ENCODE results near the gene AJM1. TPM values are rescaled to one million over a fixed set of nuclear protein-coding genes. Genes with fewer than 3 reads are reported as not detected.

AJM1 gene
- total RNA-seq, 1 donor from 2014 or later, result not detected

DNA sequence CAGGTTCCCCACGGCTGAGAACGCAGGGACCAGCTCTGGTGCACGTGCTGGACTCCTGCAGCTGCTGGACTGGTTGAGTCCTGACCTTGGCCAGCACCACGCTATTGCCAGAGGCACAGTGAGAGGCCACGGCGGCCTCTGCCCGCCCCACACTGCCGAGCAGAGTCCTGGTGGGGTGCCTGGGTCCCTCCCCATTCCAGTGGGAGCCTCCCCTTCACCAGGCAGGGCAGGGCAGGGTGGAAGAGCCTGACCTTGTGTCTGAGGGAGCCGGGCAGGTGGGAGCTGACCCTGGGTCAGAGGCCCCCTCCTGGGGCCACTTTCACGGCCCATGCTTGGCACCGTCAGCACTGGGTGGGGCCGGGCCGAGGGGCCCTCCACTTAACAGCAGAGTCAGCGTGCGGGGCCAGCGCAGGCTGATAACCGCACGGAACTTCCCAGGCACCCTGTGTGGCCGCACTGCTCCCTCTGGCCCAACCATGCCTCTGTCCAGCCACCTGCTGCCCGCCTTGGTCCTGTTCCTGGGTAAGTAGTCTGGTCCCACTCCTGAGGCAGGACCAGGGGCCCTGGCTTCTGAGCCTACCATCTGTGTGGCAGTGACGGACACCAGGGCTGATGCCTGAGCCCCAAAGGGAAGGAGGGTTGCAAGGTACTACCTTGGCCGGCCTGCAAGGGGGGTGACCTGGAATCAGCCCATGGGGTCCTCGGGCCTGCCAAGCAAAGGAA is 9.8 kb downstream of the AJM1 start, which contains the start of gene MAMDC4:
Gene MAMDC4 (plus strand): TSS at position 406 of the 723 bp plus-strand sequence. CDS start 71 bp downstream, at position 477.
- H3K36me3 ChIP-seq, result no peaks in the 10 kb centered on the region

DNA sequence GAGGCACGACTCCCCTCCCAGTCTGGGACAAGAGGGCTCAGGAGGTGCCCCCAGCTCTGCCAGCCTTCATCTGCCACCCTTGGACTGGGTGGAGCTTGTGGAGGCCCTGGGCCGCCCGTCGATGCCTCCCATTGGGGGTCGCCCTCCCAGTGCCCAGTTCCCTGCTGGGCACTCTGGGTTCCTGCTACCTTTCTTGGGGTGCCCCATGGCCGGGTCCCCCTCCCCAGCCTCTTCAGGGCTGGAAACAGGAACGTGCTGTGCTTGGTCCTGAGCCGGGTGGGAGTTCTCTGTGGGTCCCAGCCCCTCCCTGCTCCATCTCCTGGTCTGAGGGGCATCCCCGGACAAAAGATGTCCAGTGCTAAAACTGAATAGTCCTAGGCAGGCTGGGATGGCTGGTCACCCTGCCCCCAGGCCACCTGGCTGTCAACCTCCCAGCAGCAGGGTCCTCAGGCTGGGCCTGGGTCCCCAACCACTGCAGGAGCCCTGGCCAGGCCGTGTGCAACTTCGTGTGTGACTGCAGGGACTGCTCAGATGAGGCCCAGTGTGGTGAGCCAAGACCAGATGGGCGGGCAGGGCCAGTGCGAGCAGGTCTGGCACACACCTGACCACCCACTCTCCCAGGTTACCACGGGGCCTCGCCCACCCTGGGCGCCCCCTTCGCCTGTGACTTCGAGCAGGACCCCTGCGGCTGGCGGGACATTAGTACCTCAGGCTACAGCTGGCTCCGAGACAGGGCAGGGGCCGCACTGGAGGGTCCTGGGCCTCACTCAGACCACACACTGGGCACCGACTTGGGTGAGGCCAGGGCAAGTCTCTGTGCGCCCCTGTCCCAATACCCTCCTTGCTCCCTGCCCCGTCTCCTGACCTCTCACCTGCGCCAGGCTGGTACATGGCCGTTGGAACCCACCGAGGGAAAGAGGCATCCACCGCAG is 10.7 kb downstream of the AJM1 start:
- Mint-ChIP-seq H3K36me3 (no peaks in the 10 kb centered on the region), H3K9me3 (no peaks in the 10 kb centered on the region), H3K4me1 (no peaks in the 10 kb centered on the region), H3K27ac (no peak overlapping the region), H3K27me3 (ENCODE audit: insufficient read depth, low read depth) (peaks cover 7% of the 10 kb centered on the region), H3K4me3 (no peak overlapping the region)
- H3K27ac ChIP-seq, result no peak overlapping the region
- H4K20me1 ChIP-seq (ENCODE audit: low read depth), result peaks cover 22% of the 10 kb centered on the region
- TF ChIP-seq, protein P1, sequence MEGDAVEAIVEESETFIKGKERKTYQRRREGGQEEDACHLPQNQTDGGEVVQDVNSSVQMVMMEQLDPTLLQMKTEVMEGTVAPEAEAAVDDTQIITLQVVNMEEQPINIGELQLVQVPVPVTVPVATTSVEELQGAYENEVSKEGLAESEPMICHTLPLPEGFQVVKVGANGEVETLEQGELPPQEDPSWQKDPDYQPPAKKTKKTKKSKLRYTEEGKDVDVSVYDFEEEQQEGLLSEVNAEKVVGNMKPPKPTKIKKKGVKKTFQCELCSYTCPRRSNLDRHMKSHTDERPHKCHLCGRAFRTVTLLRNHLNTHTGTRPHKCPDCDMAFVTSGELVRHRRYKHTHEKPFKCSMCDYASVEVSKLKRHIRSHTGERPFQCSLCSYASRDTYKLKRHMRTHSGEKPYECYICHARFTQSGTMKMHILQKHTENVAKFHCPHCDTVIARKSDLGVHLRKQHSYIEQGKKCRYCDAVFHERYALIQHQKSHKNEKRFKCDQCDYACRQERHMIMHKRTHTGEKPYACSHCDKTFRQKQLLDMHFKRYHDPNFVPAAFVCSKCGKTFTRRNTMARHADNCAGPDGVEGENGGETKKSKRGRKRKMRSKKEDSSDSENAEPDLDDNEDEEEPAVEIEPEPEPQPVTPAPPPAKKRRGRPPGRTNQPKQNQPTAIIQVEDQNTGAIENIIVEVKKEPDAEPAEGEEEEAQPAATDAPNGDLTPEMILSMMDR (IDR thresholded peaks at IDR 0.05), result no peak
- TF ChIP-seq EZH2 (IDR thresholded peaks at IDR 0.05) (no peak), EZH2phosphoT487 (IDR thresholded peaks at IDR 0.05) (no peak)
- no peaks in the 10 kb centered on the region for H3K27me3 ChIP-seq
- no peak overlapping the region for H3K4me2 ChIP-seq
- H3K9ac ChIP-seq, result no peak overlapping the region
- peaks cover 8% of the 10 kb centered on the region for H3K79me2 ChIP-seq (ENCODE audit: low read depth)
- H3K4me1 ChIP-seq, result peaks cover 5% of the 10 kb centered on the region
- H3F3A ChIP-seq (ENCODE audit: low read depth), result peaks cover 11% of the 10 kb centered on the region
- no peak overlapping the region for H3K4me3 ChIP-seq
- no peaks in the 10 kb centered on the region for H3K9me3 ChIP-seq (ENCODE audit: low read depth)
- no peak for DNase-seq (ENCODE audit: low spot score)
- no peaks in the 10 kb centered on the region for H3K36me3 ChIP-seq
- no peak overlapping the region for H2AFZ ChIP-seq (replicated peaks)

More for the DNA sequence above, 9.8 kb downstream of the AJM1 start, which contains the start of gene MAMDC4:
- Histone ChIP-seq H3K4me3 (no peak within 1 kb of the TSS), H3K4me1 (peaks cover 5% of the 10 kb centered on the region), H3K9me3 (ENCODE audit: low read depth) (no peaks in the 10 kb centered on the region), H3K4me2 (no peak within 1 kb of the TSS), H3K9ac (no peak within 1 kb of the TSS), H3F3A (ENCODE audit: low read depth) (peaks cover 17% of the 10 kb centered on the region), H3K27ac (no peak within 1 kb of the TSS), H2AFZ (replicated peaks) (no peak within 1 kb of the TSS), H4K20me1 (ENCODE audit: low read depth) (peaks cover 18% of the 10 kb centered on the region), H3K79me2 (ENCODE audit: low read depth) (peaks cover 8% of the 10 kb centered on the region), H3K27me3 (peaks cover under 1% of the 10 kb centered on the region)
- peak within 1 kb of the TSS; percentile 58 for H3K4me3 Mint-ChIP-seq
- TF ChIP-seq EZH2phosphoT487 (IDR thresholded peaks at IDR 0.05) (no peak), EZH2 (IDR thresholded peaks at IDR 0.05) (no peak)
- TF ChIP-seq, protein P1 (IDR thresholded peaks at IDR 0.05), result no peak
- no peak within 1 kb of the TSS for H3K27ac Mint-ChIP-seq
- H3K36me3 Mint-ChIP-seq, result no peaks in the 10 kb centered on the region
- peaks cover 12% of the 10 kb centered on the region for H3K27me3 Mint-ChIP-seq (ENCODE audit: insufficient read depth, low read depth)
- no peak for DNase-seq (ENCODE audit: low spot score)
- no peaks in the 10 kb centered on the region for H3K9me3 Mint-ChIP-seq
- no peaks in the 10 kb centered on the region for H3K4me1 Mint-ChIP-seq

- no peaks in the 10 kb centered on the region for H3K36me3 ChIP-seq
- no peak overlapping the region for H3K27ac ChIP-seq
- H4K20me1 ChIP-seq (ENCODE audit: low read depth), result peaks cover 22% of the 10 kb centered on the region
- no peak overlapping the region for H2AFZ ChIP-seq (replicated peaks)
- H3K4me3 ChIP-seq, result no peak overlapping the region
- H3K4me1 ChIP-seq, result peaks cover 5% of the 10 kb centered on the region
- no peaks in the 10 kb centered on the region for H3K9me3 ChIP-seq (ENCODE audit: low read depth)
- H3K9me3 Mint-ChIP-seq, result no peaks in the 10 kb centered on the region
- TF ChIP-seq EZH2 (IDR thresholded peaks at IDR 0.05) (no peak), EZH2phosphoT487 (IDR thresholded peaks at IDR 0.05) (no peak)
- TF ChIP-seq, protein P1 (IDR thresholded peaks at IDR 0.05), result no peak
- H3K9ac ChIP-seq, result no peak overlapping the region
- H3K4me3 Mint-ChIP-seq, result no peak overlapping the region
- peaks cover 4% of the 10 kb centered on the region for H3F3A ChIP-seq (ENCODE audit: low read depth)
- H3K36me3 Mint-ChIP-seq, result no peaks in the 10 kb centered on the region
- peaks cover 8% of the 10 kb centered on the region for H3K79me2 ChIP-seq (ENCODE audit: low read depth)
- H3K4me2 ChIP-seq, result no peak overlapping the region
- no peaks in the 10 kb centered on the region for H3K4me1 Mint-ChIP-seq
- H3K27ac Mint-ChIP-seq, result no peak overlapping the region
- H3K27me3 ChIP-seq, result no peaks in the 10 kb centered on the region
- peaks cover 5% of the 10 kb centered on the region for H3K27me3 Mint-ChIP-seq (ENCODE audit: insufficient read depth, low read depth)
- no peak for DNase-seq (ENCODE audit: low spot score)
These were observed 11.4 kb downstream of the AJM1 start for GRCh38 chr9:136853596-136854112.
